ENCODE measurements around the gene FLNC.

Gene FLNC

DNA sequence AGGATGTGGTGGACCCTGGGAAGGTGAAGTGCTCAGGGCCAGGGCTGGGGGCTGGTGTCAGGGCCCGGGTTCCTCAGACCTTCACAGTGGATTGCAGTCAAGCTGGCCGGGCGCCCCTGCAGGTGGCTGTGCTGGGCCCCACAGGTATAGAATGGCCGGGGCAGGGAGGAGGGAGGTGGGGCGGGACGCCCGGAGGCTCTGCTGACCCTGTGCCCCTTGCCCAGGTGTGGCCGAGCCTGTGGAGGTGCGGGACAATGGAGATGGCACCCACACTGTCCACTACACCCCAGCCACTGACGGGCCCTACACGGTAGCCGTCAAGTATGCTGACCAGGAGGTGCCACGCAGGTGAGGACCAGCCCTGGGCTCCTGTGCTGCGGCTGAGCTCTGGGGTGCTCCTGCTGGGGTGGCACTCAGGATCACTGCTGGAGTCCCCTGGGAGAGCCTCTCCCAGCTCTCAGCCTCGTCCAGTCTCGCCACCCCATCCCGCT, 17.6 kb downstream of the FLNC start:
- no peak overlapping the region for H3K27ac Mint-ChIP-seq
- H3K9me3 Mint-ChIP-seq: no peaks in the 10 kb centered on the region
- TF ChIP-seq, protein P1, sequence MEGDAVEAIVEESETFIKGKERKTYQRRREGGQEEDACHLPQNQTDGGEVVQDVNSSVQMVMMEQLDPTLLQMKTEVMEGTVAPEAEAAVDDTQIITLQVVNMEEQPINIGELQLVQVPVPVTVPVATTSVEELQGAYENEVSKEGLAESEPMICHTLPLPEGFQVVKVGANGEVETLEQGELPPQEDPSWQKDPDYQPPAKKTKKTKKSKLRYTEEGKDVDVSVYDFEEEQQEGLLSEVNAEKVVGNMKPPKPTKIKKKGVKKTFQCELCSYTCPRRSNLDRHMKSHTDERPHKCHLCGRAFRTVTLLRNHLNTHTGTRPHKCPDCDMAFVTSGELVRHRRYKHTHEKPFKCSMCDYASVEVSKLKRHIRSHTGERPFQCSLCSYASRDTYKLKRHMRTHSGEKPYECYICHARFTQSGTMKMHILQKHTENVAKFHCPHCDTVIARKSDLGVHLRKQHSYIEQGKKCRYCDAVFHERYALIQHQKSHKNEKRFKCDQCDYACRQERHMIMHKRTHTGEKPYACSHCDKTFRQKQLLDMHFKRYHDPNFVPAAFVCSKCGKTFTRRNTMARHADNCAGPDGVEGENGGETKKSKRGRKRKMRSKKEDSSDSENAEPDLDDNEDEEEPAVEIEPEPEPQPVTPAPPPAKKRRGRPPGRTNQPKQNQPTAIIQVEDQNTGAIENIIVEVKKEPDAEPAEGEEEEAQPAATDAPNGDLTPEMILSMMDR (IDR thresholded peaks at IDR 0.05; ENCODE audit: unreplicated experiment in 3 of 3): no peak

DNA sequence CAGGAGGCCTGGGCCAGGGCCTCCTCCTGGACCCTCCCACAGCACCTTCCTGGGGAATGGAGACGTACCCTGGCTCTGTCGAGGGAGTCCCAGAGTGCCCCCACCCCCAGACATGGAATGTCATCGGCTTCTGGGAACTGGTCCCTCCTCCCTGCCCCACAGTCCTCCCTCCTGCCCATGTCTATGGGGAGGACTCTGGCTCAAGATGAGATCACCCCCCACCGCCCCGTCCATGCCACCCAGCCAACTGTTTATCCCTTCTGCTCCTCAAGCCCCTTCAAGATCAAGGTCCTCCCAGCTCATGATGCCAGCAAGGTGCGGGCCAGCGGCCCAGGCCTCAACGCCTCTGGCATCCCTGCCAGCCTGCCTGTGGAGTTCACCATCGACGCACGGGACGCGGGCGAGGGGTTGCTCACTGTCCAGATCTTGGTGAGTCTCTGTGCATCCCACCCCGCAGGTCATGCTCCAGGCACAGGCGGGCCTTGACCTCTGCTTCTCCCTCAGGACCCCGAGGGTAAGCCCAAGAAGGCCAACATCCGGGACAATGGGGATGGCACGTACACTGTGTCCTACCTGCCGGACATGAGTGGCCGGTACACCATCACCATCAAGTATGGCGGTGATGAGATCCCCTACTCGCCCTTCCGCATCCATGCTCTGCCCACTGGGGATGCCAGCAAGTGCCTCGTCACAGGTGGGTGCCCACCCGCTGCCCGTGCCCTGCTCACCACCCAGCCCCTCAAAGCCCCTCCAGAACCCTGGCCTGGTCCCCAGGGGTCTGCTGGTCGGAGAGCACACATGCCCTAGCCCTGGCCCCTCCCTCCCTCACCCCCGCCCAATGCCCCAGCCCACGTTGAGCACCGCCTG, 18.3 kb downstream of the FLNC start:
- TF ChIP-seq, protein P1 (IDR thresholded peaks at IDR 0.05; ENCODE audit: unreplicated experiment in 3 of 3): no peak
- Mint-ChIP-seq H3K27ac (no peak overlapping the region), H3K4me3 (no peak overlapping the region), H3K36me3 (ENCODE audit: low read depth) (peaks cover 40% of the 10 kb centered on the region), H3K27me3 (ENCODE audit: low read depth) (no peaks in the 10 kb centered on the region), H3K9me3 (no peaks in the 10 kb centered on the region), H3K4me1 (no peaks in the 10 kb centered on the region)

More for the DNA sequence above, 17.6 kb downstream of the FLNC start:
- Mint-ChIP-seq H3K4me3 (no peak overlapping the region), H3K27me3 (ENCODE audit: low read depth) (no peaks in the 10 kb centered on the region), H3K4me1 (no peaks in the 10 kb centered on the region), H3K36me3 (ENCODE audit: low read depth) (peaks cover 36% of the 10 kb centered on the region)

DNA sequence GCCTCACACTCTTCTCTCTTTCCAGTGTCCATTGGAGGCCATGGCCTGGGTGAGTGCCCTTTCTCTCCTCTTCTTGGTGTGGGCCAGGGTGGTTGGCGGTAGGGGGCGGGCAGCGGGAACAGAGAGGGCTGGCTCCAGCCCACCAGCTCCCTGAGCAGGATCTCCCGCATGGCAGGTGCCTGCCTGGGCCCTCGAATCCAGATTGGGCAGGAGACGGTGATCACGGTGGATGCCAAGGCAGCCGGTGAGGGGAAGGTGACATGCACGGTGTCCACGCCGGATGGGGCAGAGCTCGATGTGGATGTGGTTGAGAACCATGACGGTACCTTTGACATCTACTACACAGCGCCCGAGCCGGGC, 18.9 kb downstream of the FLNC start:
- Mint-ChIP-seq H3K4me1 (no peaks in the 10 kb centered on the region), H3K9me3 (no peaks in the 10 kb centered on the region), H3K36me3 (ENCODE audit: low read depth) (peaks cover 38% of the 10 kb centered on the region), H3K4me3 (no peak overlapping the region), H3K27me3 (ENCODE audit: low read depth) (no peaks in the 10 kb centered on the region), H3K27ac (no peak overlapping the region)
- TF ChIP-seq, protein P1 (IDR thresholded peaks at IDR 0.05; ENCODE audit: unreplicated experiment in 3 of 3): no peak

DNA sequence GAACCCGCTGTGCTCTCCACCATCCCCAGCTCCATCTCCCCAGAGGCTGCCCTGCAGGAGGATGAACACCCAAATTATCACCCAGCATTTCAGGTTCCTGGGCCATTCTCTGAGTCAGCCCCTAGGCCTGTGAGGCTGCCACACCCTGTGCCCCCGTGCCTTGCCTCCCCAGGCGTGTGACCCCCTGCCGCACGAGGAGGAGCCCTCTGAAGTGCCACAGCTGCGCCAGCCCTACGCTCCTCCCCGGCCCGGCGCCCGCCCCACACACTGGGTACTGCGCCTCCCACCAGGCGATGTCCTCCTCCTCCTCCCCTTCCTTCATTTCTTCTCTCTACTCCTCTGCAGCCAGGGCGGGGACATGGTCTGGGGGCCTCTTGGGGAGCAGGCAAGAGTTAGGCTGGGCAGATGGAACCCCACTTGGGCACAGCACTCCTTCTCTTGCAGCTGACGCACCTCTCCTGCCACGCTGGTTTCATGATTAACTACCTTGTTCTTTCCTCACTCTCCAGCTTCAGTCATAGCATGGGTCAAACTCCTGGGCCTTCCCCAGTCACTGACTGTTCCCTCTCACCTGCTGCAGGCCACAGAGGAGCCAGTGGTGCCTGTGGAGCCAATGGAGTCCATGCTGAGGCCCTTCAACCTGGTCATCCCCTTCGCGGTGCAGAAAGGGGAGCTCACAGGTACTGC, 19.7 kb downstream of the FLNC start:
- Mint-ChIP-seq H3K36me3 (ENCODE audit: low read depth) (peaks cover 31% of the 10 kb centered on the region), H3K4me3 (no peak overlapping the region), H3K27ac (peak overlapping the region in 1 of 3 experiments; percentile 1), H3K27me3 (ENCODE audit: low read depth) (no peaks in the 10 kb centered on the region), H3K4me1 (no peaks in the 10 kb centered on the region), H3K9me3 (no peaks in the 10 kb centered on the region)
- TF ChIP-seq, protein P1 (IDR thresholded peaks at IDR 0.05; ENCODE audit: unreplicated experiment in 3 of 3): no peak

DNA sequence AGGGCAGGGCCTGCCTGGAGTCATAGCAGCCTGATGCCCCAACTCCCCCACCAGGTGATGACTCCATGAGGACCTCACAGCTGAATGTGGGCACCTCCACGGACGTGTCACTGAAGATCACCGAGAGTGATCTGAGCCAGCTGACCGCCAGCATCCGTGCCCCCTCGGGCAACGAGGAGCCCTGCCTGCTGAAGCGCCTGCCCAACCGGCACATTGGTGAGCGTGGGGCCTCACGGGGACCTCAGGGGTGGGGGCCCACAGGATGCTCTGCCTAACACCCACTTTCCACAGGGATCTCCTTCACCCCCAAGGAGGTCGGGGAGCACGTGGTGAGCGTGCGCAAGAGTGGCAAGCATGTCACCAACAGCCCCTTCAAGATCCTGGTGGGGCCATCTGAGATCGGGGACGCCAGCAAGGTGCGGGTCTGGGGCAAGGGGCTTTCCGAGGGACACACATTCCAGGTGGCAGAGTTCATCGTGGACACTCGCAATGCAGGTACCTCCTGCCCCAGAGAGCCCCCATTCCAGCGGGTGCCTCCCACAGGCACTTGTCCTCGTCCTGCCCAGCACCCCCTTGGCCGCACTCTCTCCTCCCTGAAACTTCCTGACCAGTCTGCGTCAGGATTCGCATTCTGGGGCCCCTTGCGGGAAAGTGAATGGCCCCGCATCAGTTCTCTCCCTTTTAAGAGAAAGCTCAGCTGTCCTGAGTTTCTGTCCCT, 22.5 kb downstream of the FLNC start:
- Mint-ChIP-seq H3K36me3 (ENCODE audit: low read depth) (peaks cover 35% of the 10 kb centered on the region), H3K27ac (no peak overlapping the region), H3K4me3 (no peak overlapping the region), H3K4me1 (no peaks in the 10 kb centered on the region), H3K9me3 (no peaks in the 10 kb centered on the region), H3K27me3 (ENCODE audit: low read depth) (no peaks in the 10 kb centered on the region)
- TF ChIP-seq, protein P1 (IDR thresholded peaks at IDR 0.05; ENCODE audit: unreplicated experiment in 3 of 3): no peak
